CD8-positive, alpha-beta memory T cell (primary cell): Measurements from ENCODE around the gene OR4P4. TPM values are rescaled to one million over a fixed set of nuclear protein-coding genes. Genes with fewer than 3 reads are reported as not detected.

Source experiments
- CTCF ChIA-PET: fragments of 350-600 bp; sonication (Branson Sonifier 250); formaldehyde crosslinking; loops from one replicate; lab custom pipeline; 2021; ENCODE audit warnings: antibody characterized with exemption; lab: Charles Lee
- POLR2A ChIA-PET: fragments of 350-600 bp; sonication (Branson Sonifier 250); formaldehyde crosslinking; loops from one replicate; lab custom pipeline; 2021; ENCODE audit warnings: antibody characterized with exemption; lab: Charles Lee
- DNase-seq, 5 donors: peaks; one replicate each; pipeline versions ENCODE4 v3.0.0 to v3.0.0-alpha.2; 2020 to 2022; ENCODE audit warnings: mixed read lengths in 1 of 5
- H3K27ac ChIP-seq: one replicate; pipeline ENCODE4 v1.7.0; 2013; ENCODE audit warnings: low read depth, mild to moderate bottlenecking, low read length, moderate library complexity
- H3K27me3 ChIP-seq: 2 replicates; pipeline ENCODE4 v1.7.0; 2013; ENCODE audit warnings: low read length, mild to moderate bottlenecking; ENCODE audit not compliant: insufficient read depth, poor library complexity, severe bottlenecking
- H3K36me3 ChIP-seq: 2 replicates; pipeline ENCODE4 v1.7.0; 2013; ENCODE audit warnings: mild to moderate bottlenecking, low read length, moderate library complexity; ENCODE audit not compliant: insufficient read depth
- H3K4me1 ChIP-seq: 2 replicates; pipeline ENCODE4 v1.7.0; 2013; ENCODE audit warnings: mild to moderate bottlenecking, low read length, moderate library complexity; ENCODE audit not compliant: insufficient read depth
- H3K4me3 ChIP-seq: 2 replicates; pipeline ENCODE4 v1.7.0; 2013; ENCODE audit warnings: mild to moderate bottlenecking, low read length
- H3K9me3 ChIP-seq: 2 replicates; pipeline ENCODE4 v1.7.0; 2013; ENCODE audit warnings: mild to moderate bottlenecking, low read length
- H3K27ac Mint-ChIP-seq, 8 donors: one replicate each; pipeline ENCODE4 v1.8.0; 2020 to 2021; ENCODE audit warnings: mixed read lengths in 8 of 8, mild to moderate bottlenecking in 6 of 8, inconsistent platforms in 3 of 8, moderate library complexity in 3 of 8
- H3K27me3 Mint-ChIP-seq, 2 donors: one replicate each; pipeline ENCODE4 v1.8.0; 2020 to 2021; ENCODE audit warnings: mixed read lengths in 2 of 2, mild to moderate bottlenecking in 1 of 2, moderate library complexity in 1 of 2
- H3K36me3 Mint-ChIP-seq, 3 donors: one replicate each; pipeline ENCODE4 v1.8.0; 2020 to 2021; ENCODE audit warnings: mixed read lengths in 3 of 3, inconsistent platforms in 1 of 3, mild to moderate bottlenecking in 1 of 3
- H3K4me1 Mint-ChIP-seq, 3 donors: one replicate each; pipeline ENCODE4 v1.8.0; 2020 to 2021; ENCODE audit warnings: mixed read lengths in 3 of 3, inconsistent platforms in 1 of 3, mild to moderate bottlenecking in 1 of 3
- H3K4me3 Mint-ChIP-seq, 7 donors: one replicate each; pipeline ENCODE4 v1.8.0; 2020 to 2021; ENCODE audit warnings: mixed read lengths in 7 of 7, mild to moderate bottlenecking in 6 of 7, moderate library complexity in 4 of 7, inconsistent platforms in 2 of 7
- H3K9me3 Mint-ChIP-seq, 5 donors: one replicate each; pipeline ENCODE4 v1.8.0; 2020 to 2022; ENCODE audit warnings: mixed read lengths in 5 of 5, mild to moderate bottlenecking in 3 of 5, moderate library complexity in 2 of 5, inconsistent platforms in 1 of 5
- polyA plus RNA-seq: library from polyadenylated mRNA; unstranded; fragments of 300-500 nt; fragmentation: Illumina TruSeq; gene quantifications from one replicate; pipeline ENCODE4 v1.2.3, GENCODE V29; 2021
- total RNA-seq, 2 experiments: library from RNA; stranded (reverse); gene quantifications; one replicate each; pipeline ENCODE4 v1.2.3, GENCODE V29; 2021

Gene OR4P4
- total RNA-seq (not detected), polyA plus RNA-seq (not detected)

DNA sequence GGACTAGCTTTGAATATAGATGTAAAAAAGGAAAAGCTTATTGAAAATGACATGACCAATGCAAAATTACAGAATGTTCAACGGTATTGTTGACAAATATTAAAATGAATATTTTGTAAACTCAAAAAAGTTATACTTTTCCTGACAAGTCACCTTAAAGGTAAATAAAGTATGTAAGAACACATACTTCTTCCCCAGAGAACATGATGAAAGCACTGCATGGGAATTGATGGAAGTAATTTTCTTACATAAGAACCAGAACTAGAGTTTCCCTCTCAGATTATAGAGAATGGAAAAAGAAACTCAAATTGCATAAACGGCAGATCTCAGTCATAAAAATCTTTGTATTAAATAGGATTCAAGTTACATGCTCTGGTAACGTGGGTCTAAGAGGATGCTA, at the start of gene OR4P4:
OR4P4 (plus strand) TSS at position 301 of the 400 bp plus-strand sequence.
- no peaks in the 10 kb centered on the region for H3K36me3 ChIP-seq
- DNase-seq: no peak
- H3K9me3 ChIP-seq: no peaks in the 10 kb centered on the region
- H3K27ac ChIP-seq: no peak within 1 kb of the TSS
- H3K36me3 Mint-ChIP-seq: no peaks in the 10 kb centered on the region
- no peaks in the 10 kb centered on the region for H3K4me1 ChIP-seq
- H3K9me3 Mint-ChIP-seq: peaks cover 0 to 54% (median 10%) of the 10 kb centered on the region in 5 donors
- no peaks in the 10 kb centered on the region for H3K27me3 ChIP-seq
- CTCF ChIA-PET: no interaction called here
- H3K27ac Mint-ChIP-seq: no peak within 1 kb of the TSS
- H3K4me3 ChIP-seq: no peak within 1 kb of the TSS
- no peaks in the 10 kb centered on the region for H3K27me3 Mint-ChIP-seq
- H3K4me1 Mint-ChIP-seq: no peaks in the 10 kb centered on the region
- H3K4me3 Mint-ChIP-seq: no peak within 1 kb of the TSS
- POLR2A ChIA-PET: no interaction called here

GRCh38 chr11:55607545-55607944, 27.4 kb upstream of the OR4P4 start, which contains the start of gene OR4C11:
Gene OR4C11 (minus strand): TSS chr11:55607645. CDS start chr11:55604373, 3,272 bp downstream.
- no peak for DNase-seq
- Mint-ChIP-seq H3K27me3 (no peaks in the 10 kb centered on the region), H3K4me3 (no peak within 1 kb of the TSS), H3K27ac (no peak within 1 kb of the TSS), H3K4me1 (no peaks in the 10 kb centered on the region), H3K9me3 (peaks cover 0 to 46% (median 2%) of the 10 kb centered on the region in 5 donors), H3K36me3 (no peaks in the 10 kb centered on the region)
- Histone ChIP-seq H3K4me1 (no peaks in the 10 kb centered on the region), H3K36me3 (no peaks in the 10 kb centered on the region), H3K9me3 (no peaks in the 10 kb centered on the region), H3K27me3 (no peaks in the 10 kb centered on the region), H3K27ac (no peak within 1 kb of the TSS), H3K4me3 (no peak within 1 kb of the TSS)
- POLR2A ChIA-PET: no interaction called here
- CTCF ChIA-PET: no interaction called here

DNA sequence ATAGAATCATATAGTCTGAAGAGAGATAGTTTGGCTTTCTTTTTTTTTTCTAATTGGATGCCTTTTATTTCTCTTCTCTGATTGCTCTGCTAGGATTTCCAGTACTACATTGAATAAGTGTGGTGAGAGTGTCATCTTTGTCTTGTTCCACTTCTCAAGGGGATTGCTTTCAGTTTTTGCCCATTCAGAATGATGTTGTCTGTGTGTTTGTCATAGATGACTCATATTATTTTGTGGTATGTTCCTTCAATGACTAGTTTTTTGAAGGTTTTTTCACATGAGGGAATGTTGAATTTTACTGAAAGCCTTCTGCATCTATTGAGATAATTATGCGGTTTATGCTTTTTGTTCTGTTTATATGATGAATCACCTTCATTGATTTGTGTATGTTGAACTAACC, 10.4 kb upstream of the OR4P4 start:
- H3K27ac ChIP-seq: no peak overlapping the region
- no peaks in the 10 kb centered on the region for H3K27me3 ChIP-seq
- H3K9me3 ChIP-seq: no peaks in the 10 kb centered on the region
- H3K4me3 ChIP-seq: no peak overlapping the region
- H3K27me3 Mint-ChIP-seq: no peaks in the 10 kb centered on the region
- CTCF ChIA-PET: no interaction called here
- no peak overlapping the region for H3K4me3 Mint-ChIP-seq
- POLR2A ChIA-PET: no interaction called here
- no peaks in the 10 kb centered on the region for H3K36me3 Mint-ChIP-seq
- no peaks in the 10 kb centered on the region for H3K4me1 Mint-ChIP-seq
- no peak for DNase-seq
- H3K36me3 ChIP-seq: no peaks in the 10 kb centered on the region
- peaks cover 0 to 36% (median 4%) of the 10 kb centered on the region in 5 donors for H3K9me3 Mint-ChIP-seq
- no peaks in the 10 kb centered on the region for H3K4me1 ChIP-seq
- no peak overlapping the region for H3K27ac Mint-ChIP-seq

DNA sequence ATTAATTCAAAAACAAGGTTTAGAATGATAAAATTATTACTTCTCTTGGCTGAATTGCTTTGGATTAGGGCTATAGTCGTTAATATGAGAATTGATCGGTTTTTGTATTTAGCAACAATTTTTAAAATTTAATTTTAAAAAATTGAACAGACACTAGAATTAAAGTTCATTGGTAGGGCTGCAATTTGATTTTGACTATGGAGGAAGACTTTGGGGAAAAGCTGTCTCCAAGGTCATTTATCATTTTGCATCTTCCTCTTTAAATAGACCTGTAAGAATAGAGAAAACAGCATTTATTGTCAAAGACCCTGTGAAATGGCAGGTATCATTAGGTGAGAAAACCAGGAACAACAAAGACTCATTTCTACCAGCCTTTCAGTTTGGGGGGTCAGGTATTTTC, 13.1 kb downstream of the OR4P4 start, which contains the start of gene OR4S2:
OR4S2 (plus strand) TSS at position 301 of the 400 bp plus-strand sequence. CDS start 2,577 bp downstream, outside the sequence.
- Histone ChIP-seq H3K36me3 (no peaks in the 10 kb centered on the region), H3K27ac (no peak within 1 kb of the TSS), H3K4me3 (no peak within 1 kb of the TSS), H3K4me1 (no peaks in the 10 kb centered on the region), H3K9me3 (no peaks in the 10 kb centered on the region), H3K27me3 (no peaks in the 10 kb centered on the region)
- no peak for DNase-seq
- ChIA-PET CTCF (no interaction called here), POLR2A (no interaction called here)
- Mint-ChIP-seq H3K36me3 (no peaks in the 10 kb centered on the region), H3K9me3 (peaks cover 0 to 13% (median 4%) of the 10 kb centered on the region in 5 donors), H3K27ac (no peak within 1 kb of the TSS), H3K27me3 (no peaks in the 10 kb centered on the region), H3K4me3 (no peak within 1 kb of the TSS), H3K4me1 (no peaks in the 10 kb centered on the region)

DNA sequence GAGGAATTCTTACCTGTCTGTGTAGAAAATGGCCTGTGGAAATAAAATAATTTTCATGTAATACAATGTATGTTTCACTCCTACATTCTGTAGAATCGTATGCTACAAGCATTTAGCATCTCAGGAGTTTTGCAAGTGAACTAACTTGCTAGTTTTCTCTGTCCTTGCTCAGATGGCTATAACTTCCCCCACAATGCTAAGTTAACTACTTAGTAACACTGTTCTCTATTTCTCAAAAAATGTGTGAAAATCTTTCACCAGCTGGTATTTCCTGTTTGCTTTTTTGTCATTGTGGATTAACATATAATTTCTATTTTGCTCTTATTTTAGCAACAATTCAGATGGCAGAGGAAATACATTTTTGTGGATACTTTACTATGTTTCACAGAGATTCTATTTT, 17.6 kb downstream of the OR4P4 start:
- Histone ChIP-seq H3K27me3 (no peaks in the 10 kb centered on the region), H3K9me3 (no peaks in the 10 kb centered on the region), H3K27ac (no peak overlapping the region), H3K4me3 (no peak overlapping the region), H3K36me3 (no peaks in the 10 kb centered on the region), H3K4me1 (no peaks in the 10 kb centered on the region)
- no peak for DNase-seq
- Mint-ChIP-seq H3K27ac (no peak overlapping the region), H3K36me3 (no peaks in the 10 kb centered on the region), H3K4me3 (no peak overlapping the region), H3K4me1 (no peaks in the 10 kb centered on the region), H3K27me3 (no peaks in the 10 kb centered on the region), H3K9me3 (peaks cover 2 to 16% (median 6%) of the 10 kb centered on the region in 5 donors)
- ChIA-PET CTCF (no interaction called here), POLR2A (no interaction called here)

DNA sequence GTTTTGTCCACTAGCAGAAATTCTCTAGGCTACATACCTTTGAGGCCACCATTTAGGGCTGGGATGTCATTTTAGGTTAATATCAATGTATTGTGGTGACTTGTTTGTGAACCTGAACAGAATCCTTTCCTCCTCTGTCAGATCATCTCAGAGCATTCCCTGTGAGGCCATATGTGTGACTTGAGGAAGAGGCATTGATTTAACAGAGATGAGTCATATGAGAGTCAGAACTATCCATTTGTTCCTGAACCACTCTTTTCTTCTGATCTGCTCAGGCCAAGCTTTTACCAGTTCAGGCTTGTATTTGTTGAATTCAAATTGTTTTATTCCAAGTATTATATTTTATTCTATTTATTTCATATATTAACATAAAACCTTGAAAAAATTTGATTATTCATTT, 20.2 kb downstream of the OR4P4 start:
- Histone ChIP-seq H3K9me3 (no peaks in the 10 kb centered on the region), H3K36me3 (no peaks in the 10 kb centered on the region), H3K4me1 (no peaks in the 10 kb centered on the region), H3K4me3 (no peak overlapping the region), H3K27me3 (no peaks in the 10 kb centered on the region), H3K27ac (no peak overlapping the region)
- Mint-ChIP-seq H3K4me1 (no peaks in the 10 kb centered on the region), H3K9me3 (peaks cover 1 to 14% (median 6%) of the 10 kb centered on the region in 5 donors), H3K27ac (no peak overlapping the region), H3K27me3 (no peaks in the 10 kb centered on the region), H3K36me3 (no peaks in the 10 kb centered on the region), H3K4me3 (no peak overlapping the region)
- no peak for DNase-seq
- ChIA-PET POLR2A (no interaction called here), CTCF (no interaction called here)

DNA sequence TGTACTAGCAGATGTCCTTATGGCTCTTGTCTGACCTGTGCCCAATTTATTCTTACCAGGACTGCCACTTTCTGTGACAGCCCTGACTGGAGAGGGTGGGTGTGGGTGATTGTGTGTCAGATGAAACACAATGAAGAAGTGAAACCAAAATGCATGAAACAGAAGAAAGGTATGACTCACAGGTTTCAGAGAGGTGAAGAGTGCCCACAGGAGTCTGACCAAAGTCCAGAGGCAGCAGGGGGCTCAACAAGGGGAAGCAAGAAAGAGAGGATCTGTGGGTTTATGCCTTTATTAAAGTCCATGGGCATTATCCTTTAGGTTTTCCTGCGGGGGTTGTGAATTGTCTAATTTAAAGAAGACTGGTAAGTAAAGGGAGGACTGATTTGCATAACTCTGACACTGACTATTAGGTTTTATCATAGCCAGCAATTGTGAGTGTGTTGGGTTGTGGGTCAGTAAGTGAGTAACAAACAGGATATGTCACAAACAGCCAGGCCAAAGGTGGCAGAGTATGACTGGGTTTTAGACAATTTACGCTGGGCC, 23.2 kb downstream of the OR4P4 start:
- Histone ChIP-seq H3K4me1 (no peaks in the 10 kb centered on the region), H3K27me3 (no peaks in the 10 kb centered on the region), H3K9me3 (no peaks in the 10 kb centered on the region), H3K4me3 (no peak overlapping the region), H3K36me3 (no peaks in the 10 kb centered on the region), H3K27ac (no peak overlapping the region)
- peaks cover 2 to 27% (median 6%) of the 10 kb centered on the region in 5 donors for H3K9me3 Mint-ChIP-seq
- ChIA-PET CTCF (no interaction called here), POLR2A (no interaction called here)
- DNase-seq: no peak
- no peaks in the 10 kb centered on the region for H3K4me1 Mint-ChIP-seq
- H3K27me3 Mint-ChIP-seq: no peaks in the 10 kb centered on the region
- H3K27ac Mint-ChIP-seq: no peak overlapping the region
- H3K4me3 Mint-ChIP-seq: no peak overlapping the region
- H3K36me3 Mint-ChIP-seq: no peaks in the 10 kb centered on the region

GRCh38 chr11:55658608-55659007, 23.7 kb downstream of the OR4P4 start:
- Mint-ChIP-seq H3K9me3 (peaks cover 2 to 29% (median 3%) of the 10 kb centered on the region in 5 donors), H3K27me3 (no peaks in the 10 kb centered on the region), H3K4me3 (no peak overlapping the region), H3K27ac (no peak overlapping the region), H3K4me1 (no peaks in the 10 kb centered on the region), H3K36me3 (no peaks in the 10 kb centered on the region)
- ChIA-PET CTCF (no interaction called here), POLR2A (no interaction called here)
- Histone ChIP-seq H3K27me3 (no peaks in the 10 kb centered on the region), H3K4me1 (no peaks in the 10 kb centered on the region), H3K9me3 (no peaks in the 10 kb centered on the region), H3K36me3 (no peaks in the 10 kb centered on the region), H3K4me3 (no peak overlapping the region), H3K27ac (no peak overlapping the region)
- DNase-seq: no peak
